ENCODE data around the gene CALHM5. TPM values are rescaled to one million over a fixed set of nuclear protein-coding genes. Genes with fewer than 3 reads are reported as not detected.

The CALHM5 gene
- total RNA-seq, 1 experiment from 2014 or later = 0.05 TPM

- intact Hi-C loops (cut with micrococcal nuclease) = no loop called here
- TF ChIP-seq ZFX (IDR thresholded peaks at IDR 0.05) (no peak), TCF7L2 (IDR thresholded peaks at IDR 0.05; ENCODE audit: borderline replicate concordance, extremely low read depth, insufficient read depth, insufficient read length) (no peak), EGR1 (IDR thresholded peaks at IDR 0.05; ENCODE audit: low read depth) (no peak)
- CTCF ChIA-PET = no interaction called here
- DNase-seq (ENCODE audit: low read depth, low spot score) = no peak
- no peaks in the 10 kb centered on the region for H3K79me2 ChIP-seq (ENCODE audit: insufficient read depth, low read length)
- no peak overlapping the region for H2AFZ ChIP-seq (ENCODE audit: low read depth, low read length, poor library complexity, severe bottlenecking)
- no peak overlapping the region for H3K9ac ChIP-seq (ENCODE audit: low read length)
- H3K4me2 ChIP-seq (ENCODE audit: low read length) = no peak overlapping the region
- ATAC-seq = no peak
- no peak overlapping the region for H3K27ac ChIP-seq (ENCODE audit: low read depth, low read length)
- RAD21 ChIA-PET (ENCODE audit: low non-redundant PET in 1 of 2, low total read pairs in 2 of 2, uncharacterized antibody in 2 of 2, unreplicated experiment in 2 of 2) = no interaction called here
- H3K27me3 ChIP-seq (ENCODE audit: insufficient read depth, low read length) = no peaks in the 10 kb centered on the region
- POLR2A ChIA-PET = no interaction called here
- H3K36me3 ChIP-seq (ENCODE audit: control insufficient read depth in 1 of 2, insufficient read depth in 2 of 2, low read length in 2 of 2) = no peaks in the 10 kb centered on the region
- no peak overlapping the region for H3K4me3 ChIP-seq (replicated peaks in 1 of 2; ENCODE audit: low read depth in 1 of 2, low read length in 2 of 2)
- no peaks in the 10 kb centered on the region for H3K4me1 ChIP-seq (ENCODE audit: control insufficient read depth in 1 of 2, insufficient read depth in 2 of 2, low read length in 2 of 2)
- H4K20me1 ChIP-seq (ENCODE audit: insufficient read depth) = no peaks in the 10 kb centered on the region
- BruUV-seq (replicated peaks) = no TSS peak
- H3K9me2 ChIP-seq (ENCODE audit: insufficient read depth) = no peaks in the 10 kb centered on the region
- no peaks in the 10 kb centered on the region for H3K9me3 ChIP-seq (ENCODE audit: control insufficient read depth in 1 of 2, insufficient read depth in 1 of 2, low read depth in 1 of 2, low read length in 2 of 2)
Measured at GRCh38 chr6:116475141-116475540, 36.3 kb upstream of the CALHM5 start.

- Histone ChIP-seq H3K9me2 (ENCODE audit: insufficient read depth) (no peaks in the 10 kb centered on the region), H3K4me1 (ENCODE audit: control insufficient read depth in 1 of 2, insufficient read depth in 2 of 2, low read length in 2 of 2) (no peaks in the 10 kb centered on the region), H3K36me3 (ENCODE audit: control insufficient read depth in 1 of 2, insufficient read depth in 2 of 2, low read length in 2 of 2) (no peaks in the 10 kb centered on the region), H3K27ac (ENCODE audit: low read depth, low read length) (no peak overlapping the region), H3K79me2 (ENCODE audit: insufficient read depth, low read length) (no peaks in the 10 kb centered on the region), H2AFZ (ENCODE audit: low read depth, low read length, poor library complexity, severe bottlenecking) (no peak overlapping the region), H3K9ac (ENCODE audit: low read length) (no peak overlapping the region), H4K20me1 (ENCODE audit: insufficient read depth) (no peaks in the 10 kb centered on the region), H3K4me3 (replicated peaks in 1 of 2; ENCODE audit: low read depth in 1 of 2, low read length in 2 of 2) (no peak overlapping the region), H3K4me2 (ENCODE audit: low read length) (no peak overlapping the region), H3K9me3 (ENCODE audit: control insufficient read depth in 1 of 2, insufficient read depth in 1 of 2, low read depth in 1 of 2, low read length in 2 of 2) (no peaks in the 10 kb centered on the region), H3K27me3 (ENCODE audit: insufficient read depth, low read length) (no peaks in the 10 kb centered on the region)
- no TSS peak for BruUV-seq (replicated peaks)
- DNase-seq (ENCODE audit: low read depth, low spot score) = no peak
- POLR2A ChIA-PET = no interaction called here
- TF ChIP-seq MAX (IDR thresholded peaks at IDR 0.05) (no peak), CEBPB (IDR thresholded peaks at IDR 0.05; ENCODE audit: low read depth) (no peak), ZFX (IDR thresholded peaks at IDR 0.05) (no peak), JUND (IDR thresholded peaks at IDR 0.05) (no peak), SIN3A (IDR thresholded peaks at IDR 0.05; ENCODE audit: low read depth) (no peak), REST (IDR thresholded peaks at IDR 0.05; ENCODE audit: low read depth) (no peak), EZH2 (IDR thresholded peaks at IDR 0.05) (no peak), CTCF (IDR thresholded peaks at IDR 0.05 in 2 of 3, conservative IDR thresholded peaks at IDR 0.05 in 1 of 3; ENCODE audit: borderline replicate concordance in 1 of 3, insufficient read depth in 1 of 3, low read depth in 2 of 3, low read length in 2 of 3) (no peak), CBX3 (IDR thresholded peaks at IDR 0.05; ENCODE audit: low read depth) (no peak), FOSL1 (IDR thresholded peaks at IDR 0.05; ENCODE audit: low read depth) (no peak)
- CTCF ChIA-PET = no interaction called here
- no peak for ATAC-seq
- intact Hi-C loops (cut with micrococcal nuclease) = no loop called here
- RAD21 ChIA-PET (ENCODE audit: low non-redundant PET in 1 of 2, low total read pairs in 2 of 2, uncharacterized antibody in 2 of 2, unreplicated experiment in 2 of 2) = no interaction called here
Measured at GRCh38 chr6:116476002-116476678, 35.3 kb upstream of the CALHM5 start.

Data from HCT116 (cell line).